ENCODE measurements around the gene ZNF536.

Gene ZNF536

GRCh38 chr19:30570194-30570593, 198.0 kb downstream of the ZNF536 start:
- no peak for DNase-seq

GRCh38 chr19:30577551-30578105, 205.4 kb downstream of the ZNF536 start:
- DNase-seq, result no peak

- DNase-seq, result no peak
Measured at GRCh38 chr19:30579419-30579818, 207.2 kb downstream of the ZNF536 start.

GRCh38 chr19:30580673-30581072, 208.5 kb downstream of the ZNF536 start:
- DNase-seq, result no peak

DNA sequence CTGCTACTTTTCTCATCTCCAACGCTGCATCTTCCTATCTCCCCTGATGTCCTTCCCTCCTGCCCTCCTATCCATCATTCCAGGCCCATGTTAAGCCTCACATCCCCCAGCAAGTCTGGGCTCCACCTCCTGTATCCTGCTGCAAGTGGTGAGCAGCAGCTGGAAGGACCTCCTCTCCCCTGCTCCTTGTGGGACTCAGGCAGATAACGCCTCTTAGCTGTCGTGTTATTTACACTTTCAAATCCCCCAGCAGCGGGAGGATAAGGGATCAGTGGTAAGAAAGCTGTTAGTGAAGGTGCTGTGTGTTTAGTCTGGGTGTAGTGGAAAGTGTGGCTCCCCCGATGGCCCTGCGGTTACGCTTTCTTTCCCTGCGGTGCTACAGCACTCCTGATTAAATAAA, 211.9 kb downstream of the ZNF536 start:
- DNase-seq, result no peak

DNA sequence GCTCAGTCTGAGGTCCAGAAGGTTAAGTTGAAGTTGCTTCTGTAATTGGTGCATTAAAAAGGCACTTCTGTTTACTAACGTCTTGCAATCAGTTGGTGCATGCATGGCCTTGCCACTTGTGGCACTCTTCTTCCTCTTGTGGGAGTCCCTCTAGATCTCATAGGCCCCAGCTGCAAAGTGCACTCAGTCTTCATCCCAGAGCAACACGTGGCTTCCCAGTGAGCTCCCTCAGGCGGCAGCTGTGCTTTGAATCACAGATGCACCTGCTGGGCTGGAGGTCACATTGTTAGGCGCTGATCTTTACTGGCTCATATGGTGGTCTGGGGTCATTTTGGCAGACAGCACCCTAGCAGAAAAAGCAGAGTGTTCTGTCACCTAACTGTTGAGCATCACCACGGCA, 215.7 kb downstream of the ZNF536 start:
- DNase-seq, result no peak

DNA sequence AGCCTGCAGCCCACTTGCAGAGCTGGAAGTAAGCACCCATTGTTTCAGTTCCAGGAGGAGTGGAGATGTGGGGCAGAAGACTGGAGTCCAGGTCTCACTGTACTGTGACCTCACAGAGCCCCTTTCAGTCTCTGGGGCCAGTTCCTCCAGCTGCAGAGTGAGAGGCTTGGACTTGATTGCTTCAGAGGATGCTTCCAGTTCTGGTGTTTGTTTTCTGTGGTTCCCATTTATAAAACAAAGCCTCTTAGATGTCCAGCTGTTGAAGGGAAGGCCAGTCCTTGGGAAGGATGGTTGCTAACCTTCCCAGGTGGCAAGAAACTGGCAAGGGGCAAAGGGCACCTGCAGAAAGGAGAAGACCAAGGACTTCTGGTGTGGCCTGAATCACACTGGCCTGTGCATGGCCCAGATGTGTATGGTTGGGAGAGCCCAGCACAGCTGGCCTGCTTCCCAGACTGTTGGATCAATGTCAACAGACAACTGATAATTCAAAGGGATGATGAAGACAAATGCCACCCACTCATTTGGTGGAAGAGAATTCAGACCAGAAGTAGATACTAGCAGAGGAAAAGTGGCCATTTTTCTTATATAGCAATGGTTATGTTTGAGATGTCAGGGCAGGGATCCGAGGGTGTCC, 218.5 kb downstream of the ZNF536 start:
- no peak for DNase-seq

DNA sequence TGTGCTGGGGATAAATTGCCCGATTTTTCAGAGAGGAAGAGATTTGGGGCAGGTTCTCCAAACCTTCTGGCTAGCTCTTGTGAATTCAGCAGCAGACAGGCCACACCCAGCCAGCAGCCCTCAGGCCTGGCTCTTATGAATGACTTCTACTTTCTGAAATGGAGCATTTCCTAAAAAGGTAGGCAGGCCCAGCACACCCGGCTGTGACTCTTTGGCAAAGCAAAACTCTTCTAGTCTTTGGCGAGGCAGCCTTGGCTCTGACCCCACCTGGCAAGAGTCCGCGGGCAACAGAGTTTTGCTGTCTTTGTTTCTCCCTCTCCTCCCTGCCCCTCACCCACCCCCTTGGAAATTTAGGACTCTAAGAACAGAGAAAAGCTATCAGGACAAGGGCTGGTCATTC, 221.2 kb downstream of the ZNF536 start:
- DNase-seq, result no peak

DNA sequence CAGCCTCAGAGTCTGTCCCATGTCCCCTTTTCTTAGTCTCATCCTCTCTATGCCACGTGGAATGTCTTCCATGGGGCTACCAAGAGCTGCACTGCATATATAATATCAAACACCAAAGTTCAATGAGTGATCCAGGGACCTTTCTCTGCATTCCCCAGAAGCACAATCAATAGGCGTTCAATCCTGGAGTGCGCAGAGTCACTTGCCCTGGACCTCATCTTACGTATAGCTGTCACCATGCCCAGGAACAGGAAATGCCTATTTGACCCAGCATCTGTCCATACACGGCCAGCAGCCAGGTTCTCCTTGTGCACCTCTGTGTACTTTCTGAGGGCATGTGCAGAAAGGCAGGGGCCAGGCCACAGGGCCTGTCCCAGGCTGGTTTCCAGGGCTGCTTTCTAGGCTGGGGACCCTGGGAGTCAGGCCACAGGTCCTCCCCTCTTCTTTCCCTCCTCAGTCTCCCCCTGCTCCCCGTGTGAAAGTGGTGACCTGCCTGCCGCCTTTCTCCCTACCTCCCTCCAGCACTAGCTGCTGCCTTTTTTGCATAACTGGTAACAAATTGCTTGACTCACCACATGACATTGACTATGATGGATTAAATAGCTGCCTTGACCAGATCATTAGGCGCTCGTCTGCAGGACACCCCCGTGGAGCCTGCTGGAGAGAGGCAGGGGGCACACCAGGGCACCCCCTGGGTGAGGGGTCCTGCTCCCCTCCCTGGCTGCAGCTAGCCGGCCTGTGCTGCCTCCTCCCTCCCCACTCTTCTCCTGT, 222.0 kb downstream of the ZNF536 start:
- no peak for DNase-seq

GRCh38 chr19:30596268-30596667, 224.1 kb downstream of the ZNF536 start:
- DNase-seq, result no peak

DNA sequence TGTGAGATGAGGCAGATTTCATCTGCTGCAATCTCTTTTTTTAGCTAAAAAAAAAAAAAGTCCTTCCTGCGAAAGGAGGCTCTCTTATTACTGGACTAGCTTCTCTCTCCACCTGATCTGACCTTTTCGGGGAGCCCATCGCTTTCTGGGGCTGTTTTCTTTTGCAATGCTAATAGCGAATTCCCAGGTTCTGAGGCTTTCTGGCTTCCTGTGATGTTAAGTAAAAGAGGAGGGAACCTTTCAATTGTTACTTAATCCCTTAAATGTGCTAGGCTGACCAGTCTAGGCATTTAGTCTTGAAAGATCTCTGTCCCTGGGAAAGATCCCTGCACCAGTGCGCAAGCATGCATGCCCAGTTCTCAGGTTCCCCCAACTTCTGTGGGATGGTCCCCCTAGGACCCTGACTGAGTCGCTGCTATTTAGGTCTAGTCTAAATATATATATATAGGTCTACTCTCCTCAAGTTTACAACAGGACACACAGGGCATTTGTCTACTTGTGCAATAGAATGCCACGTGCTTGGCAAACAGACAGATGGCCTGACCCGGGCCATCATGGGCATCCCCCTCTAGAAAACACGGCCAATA, 224.7 kb downstream of the ZNF536 start:
- DNase-seq, result no peak

- no peak for DNase-seq
Measured at GRCh38 chr19:30598688-30599087, 226.5 kb downstream of the ZNF536 start.

DNA sequence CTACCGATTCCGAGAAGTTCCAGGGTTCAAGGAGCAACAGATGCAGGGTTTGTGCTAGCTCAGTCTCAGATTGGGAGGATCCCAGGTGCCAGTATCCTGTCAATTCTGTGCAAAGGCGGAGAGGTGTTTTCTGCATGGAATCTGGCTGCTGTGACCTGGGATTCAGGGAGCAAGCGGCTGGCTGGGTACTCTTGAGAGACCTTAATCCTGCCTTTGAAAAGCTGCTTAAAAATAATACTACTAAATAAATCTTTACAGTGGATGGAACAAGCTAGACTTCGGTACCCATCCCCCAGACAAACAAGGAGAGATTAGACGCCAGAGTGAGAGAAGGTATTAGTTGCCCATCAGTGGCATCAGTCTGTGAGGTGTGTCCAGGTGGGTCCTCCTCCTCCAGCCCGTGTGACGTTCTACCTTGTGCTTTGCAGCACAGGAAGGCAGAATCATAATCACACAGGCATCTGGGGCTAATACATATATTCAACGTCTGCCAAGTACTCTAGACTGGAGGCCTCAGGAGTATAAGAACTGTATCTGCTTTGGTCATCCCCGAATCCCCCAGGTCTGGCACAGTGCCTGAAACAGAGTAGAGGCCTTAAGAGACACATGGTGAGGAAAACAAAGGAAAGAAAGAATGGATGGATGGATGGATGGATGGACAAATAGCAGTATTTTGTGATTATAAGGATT, 230.6 kb downstream of the ZNF536 start:
- no peak for DNase-seq

DNA sequence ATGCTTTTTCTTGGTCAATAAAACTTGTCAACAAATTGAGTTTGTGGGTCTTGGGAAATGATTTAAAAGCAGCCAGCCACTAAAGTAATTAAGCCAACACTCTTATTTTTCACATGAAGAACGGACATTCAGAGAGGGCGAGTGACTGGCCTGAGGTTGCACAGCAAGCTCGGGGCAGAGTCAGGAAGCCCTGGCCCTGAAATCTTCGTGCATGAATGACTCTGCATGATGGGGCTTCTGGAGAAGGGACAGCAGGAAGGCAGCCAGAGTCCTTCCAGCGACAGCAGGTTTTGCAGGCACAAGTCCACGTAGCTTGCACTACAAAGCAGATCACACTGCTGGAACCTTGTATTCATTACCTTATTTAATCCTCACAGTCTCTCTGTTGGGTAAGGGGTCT, 232.5 kb downstream of the ZNF536 start:
- no peak for DNase-seq

GRCh38 chr19:30605333-30605732, 233.1 kb downstream of the ZNF536 start:
- no peak for DNase-seq

DNA sequence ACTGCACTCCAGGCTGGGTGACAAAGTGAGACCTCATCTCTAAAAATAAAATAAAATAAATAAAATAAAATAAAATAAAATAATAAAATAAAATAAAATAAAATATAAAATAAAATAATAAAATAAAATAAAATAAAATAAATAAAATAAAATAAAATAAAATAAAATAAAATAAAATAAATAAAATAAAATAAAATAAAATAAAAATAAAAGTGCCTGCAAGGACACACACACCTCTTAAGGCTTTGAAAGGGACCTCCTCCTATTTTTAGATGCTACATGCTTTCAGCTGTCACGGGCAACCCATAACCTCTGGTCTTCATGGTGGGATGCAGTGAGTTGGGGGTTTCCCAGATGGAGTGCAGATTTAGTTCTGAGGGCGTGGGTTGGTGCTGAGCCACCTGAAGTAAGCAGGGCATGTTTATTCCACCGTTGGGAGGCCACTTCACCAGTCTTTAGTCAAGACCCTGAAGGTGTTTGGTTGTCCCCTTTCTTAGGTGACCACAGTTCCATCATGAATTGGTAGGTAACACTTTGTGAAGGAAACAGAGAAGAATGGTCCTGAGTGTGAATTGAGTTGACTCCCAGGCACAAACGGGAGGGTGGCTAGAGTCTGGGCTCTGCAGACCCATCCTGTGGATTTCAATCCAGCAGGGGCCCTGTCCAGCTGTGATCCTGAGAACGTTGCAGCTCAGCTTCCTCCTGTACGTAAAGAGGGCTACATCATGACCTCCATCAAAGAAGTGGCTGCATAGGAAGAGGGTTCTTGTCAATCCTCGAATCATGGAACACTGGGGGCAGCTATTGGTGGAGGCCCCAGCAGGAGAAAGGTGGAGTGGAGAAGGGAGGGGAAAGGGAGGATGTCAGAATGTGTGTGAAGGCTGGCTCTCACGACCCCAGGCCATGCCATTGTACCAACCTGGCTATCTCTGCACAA, 234.2 kb downstream of the ZNF536 start:
- DNase-seq, result no peak

All from SHP77 treated with DMSO at 0.1 percent for 48 hours (cell line).